Endothelial cell of umbilical vein (primary cell): Measurements from ENCODE around the gene PGA5. TPM values are rescaled to one million over a fixed set of nuclear protein-coding genes. Genes with fewer than 3 reads are reported as not detected.

Experiments used
- BruUV-seq: library from RNA; stranded (reverse); fragments of 400-500 nt; replicated peaks from 2 replicates; lab custom pipeline; 2021; lab: Mats Ljungman, UMichigan
- CTCF ChIA-PET: fragments of 300-600, 350-600 bp; sonication (Branson Sonifier 250); formaldehyde crosslinking; loops from one replicate; lab custom pipeline; 2021; ENCODE audit warnings: antibody characterized with exemption, inconsistent platforms; lab: Charles Lee
- POLR2A ChIA-PET: fragments of 300-600, 350-600 bp; sonication (Branson Sonifier 250); formaldehyde crosslinking; loops from one replicate; lab custom pipeline; 2021; ENCODE audit warnings: antibody characterized with exemption, inconsistent platforms; lab: Charles Lee
- DNase-seq: peaks from one replicate; pipeline ENCODE4 v3.0.0-alpha.2; 2011; ENCODE audit warnings: low read depth, low spot score
- FAIRE-seq: peaks from 2 replicates; lab custom pipeline; 2011; peaks lifted over from hg19 to GRCh38; lab: Jason Lieb, UNC
- H2AFZ ChIP-seq: 2 replicates; pipeline ENCODE4 v1.6.0; 2012; ENCODE audit warnings: low read depth, low read length, control low read depth, inconsistent platforms
- H3K27ac ChIP-seq: 2 replicates; pipeline ENCODE4 v1.5.1; 2011; ENCODE audit warnings: low read depth, mild to moderate bottlenecking, control low read depth, low read length, moderate library complexity; ENCODE audit not compliant: insufficient read depth
- H3K27me3 ChIP-seq, 2 experiments: 2 replicates each; pipeline versions ENCODE4 v1.6.0 to v1.6.1; 2011; ENCODE audit warnings: low read length in 2 of 2, mixed read lengths in 1 of 2; ENCODE audit not compliant: control insufficient read depth in 2 of 2, insufficient read depth in 2 of 2
- H3K36me3 ChIP-seq, 2 experiments: 2 replicates in 1 of 2; 3 replicates in 1 of 2; pipeline ENCODE4 v1.5.1; 2011; ENCODE audit warnings: low read length in 2 of 2, mild to moderate bottlenecking in 1 of 2, moderate library complexity in 1 of 2; ENCODE audit not compliant: control insufficient read depth in 2 of 2, insufficient read depth in 2 of 2; ENCODE audit errors: extremely low read depth in 1 of 2
- H3K4me1 ChIP-seq: 3 replicates; pipeline ENCODE4 v1.5.1; 2011; ENCODE audit warnings: mild to moderate bottlenecking, low read length; ENCODE audit not compliant: control insufficient read depth, insufficient read depth; ENCODE audit errors: extremely low read depth
- H3K4me2 ChIP-seq: 2 replicates; pipeline ENCODE4 v1.6.1; 2011; ENCODE audit warnings: low read length, control low read depth, mixed read lengths; ENCODE audit not compliant: insufficient read depth
- H3K4me3 ChIP-seq, 3 experiments: fragments of 200-600 bp in 1 of 3; sonication (generic), shearing (Covaris generic) in 1 of 3; replicated peaks in 1 of 3; 2 replicates each; pipeline ENCODE4 v1.5.1; 2011 to 2016; ENCODE audit warnings: control low read depth in 3 of 3, low read length in 3 of 3, mild to moderate bottlenecking in 2 of 3, inconsistent platforms in 1 of 3, low read depth in 1 of 3, moderate library complexity in 1 of 3; ENCODE audit not compliant: insufficient read depth in 1 of 3
- H3K79me2 ChIP-seq: 2 replicates; pipeline ENCODE4 v1.6.0; 2012; ENCODE audit warnings: low read length, inconsistent platforms; ENCODE audit not compliant: control insufficient read depth, insufficient read depth
- H3K9ac ChIP-seq: replicated peaks from 2 replicates; pipeline ENCODE3; 2011; ENCODE audit warnings: low read length, control low read depth; ENCODE audit not compliant: insufficient read depth; ENCODE audit errors: extremely low read depth
- H3K9me1 ChIP-seq: replicated peaks from 3 replicates; pipeline ENCODE4 v1.6.0; 2011; ENCODE audit warnings: mild to moderate bottlenecking, low read length; ENCODE audit not compliant: control insufficient read depth, insufficient read depth; ENCODE audit errors: extremely low read depth
- H3K9me3 ChIP-seq: replicated peaks from 2 replicates; pipeline ENCODE4 v1.5.1; 2012; ENCODE audit warnings: low read length, inconsistent platforms; ENCODE audit not compliant: control insufficient read depth, insufficient read depth
- H4K20me1 ChIP-seq: replicated peaks from 2 replicates; pipeline ENCODE3; 2011; ENCODE audit warnings: mild to moderate bottlenecking, low read length; ENCODE audit not compliant: control insufficient read depth, insufficient read depth; ENCODE audit errors: extremely low read depth
- EZH2 ChIP-seq: IDR thresholded peaks from 2 replicates; pipeline ENCODE4 v1.6.1; 2012; ENCODE audit warnings: borderline replicate concordance, low read depth, mild to moderate bottlenecking, moderate library complexity, low read length, inconsistent platforms; ENCODE audit not compliant: severe bottlenecking
- GATA2 ChIP-seq: IDR thresholded peaks from 2 replicates; pipeline ENCODE4 v1.7.0; 2011; ENCODE audit warnings: low read depth, mild to moderate bottlenecking, moderate library complexity, mixed read lengths, low read length; ENCODE audit not compliant: insufficient read length, insufficient read depth
- JUN ChIP-seq: IDR thresholded peaks from 2 replicates; pipeline ENCODE4 v1.6.1; 2011; ENCODE audit warnings: borderline replicate concordance, low read depth; ENCODE audit not compliant: insufficient read length, insufficient read depth
- POLR2AphosphoS5 ChIP-seq: IDR thresholded peaks from 2 replicates; pipeline ENCODE4 v1.6.1; 2012; ENCODE audit warnings: low read depth, mild to moderate bottlenecking, control low read depth, low read length, moderate library complexity; ENCODE audit not compliant: insufficient read depth
- dilution Hi-C: fragments of 300-500 bp; cut with MboI; formaldehyde crosslinking; loops from one replicate; pipeline ENCODE4 v1.15.0; 2019; ENCODE audit warnings: low sequenced_read_pairs; ENCODE audit not compliant: extremely low pct_ligation_motif_present
- intact Hi-C: fragments of 100-400 bp; cut with micrococcal nuclease; formaldehyde crosslinking; loops from one replicate; pipeline ENCODE4 v1.10.0; 2022
- polyA plus RNA-seq, 4 experiments: library from polyadenylated mRNA; depleted of rRNA in 3 of 4; stranded (reverse) in 3 of 4; unstranded in 1 of 4; fragments of >200 nt; gene quantifications; 2 replicates each; pipeline versions ENCODE4 v1.2.1 to v1.2.3, GENCODE V29; 2011 to 2012; ENCODE audit warnings: missing spikeins in 1 of 4
- total RNA-seq: library from RNA; stranded (reverse); gene quantifications from 2 replicates; pipeline ENCODE4 v1.2.3, GENCODE V29; 2021
- TF ChIP-seq, protein P1 (sequence below), 2 donors: IDR thresholded peaks; 1 replicate in 1 of 2; 2 replicates in 1 of 2; pipeline ENCODE4 v1.5.1; 2011; ENCODE audit warnings: low read length in 2 of 2, mild to moderate bottlenecking in 2 of 2, moderate library complexity in 2 of 2, control low read depth in 1 of 2, inconsistent platforms in 1 of 2, low read depth in 1 of 2; ENCODE audit not compliant: insufficient read depth in 1 of 2; ENCODE audit errors: extremely low read depth in 1 of 2

Gene PGA5
- total and polyA plus RNA-seq, 2 donors (not counting 3 experiments of a cell fraction or from before 2014, with no cell fraction given), result not detected

DNA sequence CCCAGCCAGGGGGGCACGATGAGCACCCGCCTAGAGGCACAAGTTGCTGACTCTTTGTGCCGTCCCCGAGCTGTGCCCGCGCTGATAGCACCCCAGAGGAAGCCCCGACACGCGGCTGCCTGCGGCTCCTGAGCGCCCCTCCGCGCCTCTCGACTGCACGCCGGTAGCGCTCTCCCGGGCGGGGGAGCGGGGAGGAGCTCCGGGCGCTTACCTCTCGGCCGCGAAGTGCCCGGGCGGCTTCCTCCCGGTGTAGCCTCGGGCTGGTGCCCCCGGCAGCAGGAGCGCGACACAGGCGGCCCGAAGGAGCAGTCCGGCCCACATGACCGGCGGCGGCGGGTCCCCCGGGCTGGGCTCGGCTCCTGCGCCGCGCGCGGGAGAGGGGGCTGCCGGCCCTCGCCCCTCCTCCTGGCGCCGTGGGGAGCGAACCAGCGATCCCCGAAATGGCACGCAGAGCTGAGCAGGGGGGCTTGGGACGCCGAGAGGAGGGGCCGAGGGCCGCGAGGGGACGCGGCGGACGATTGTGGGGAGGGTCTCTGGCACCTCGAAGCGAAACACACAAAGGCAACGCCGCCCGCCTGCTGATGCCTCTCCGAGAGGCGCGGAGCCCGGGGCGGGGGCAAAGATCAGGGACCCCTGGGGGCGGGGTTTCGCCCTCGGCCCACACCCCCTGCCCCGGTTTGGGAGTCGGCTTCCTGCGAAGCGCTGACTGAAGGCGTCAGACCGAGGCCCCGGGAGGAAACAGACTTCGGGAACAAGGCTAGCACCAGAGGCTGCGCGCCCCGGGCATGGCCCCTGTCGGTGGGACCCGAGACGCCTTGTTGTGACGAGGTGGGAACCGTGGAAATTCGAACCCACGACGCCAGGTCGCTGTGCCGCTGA, 54.0 kb downstream of the PGA5 start, which contains the start of gene VWCE:
TSS of gene VWCE (minus strand) at position 600 of the 879 bp plus-strand sequence. CDS start at position 321, 279 bp downstream.
- Histone ChIP-seq H3K4me2 (peak within 1 kb of the TSS; percentile 54), H3K27ac (no peak within 1 kb of the TSS), H3K4me3 (peak within 1 kb of the TSS; percentile 8 to 48 (median 45)), H3K9ac (peak within 1 kb of the TSS; percentile 51), H3K79me2 (no peaks in the 10 kb centered on the region), H4K20me1 (no peaks in the 10 kb centered on the region), H3K9me3 (no peaks in the 10 kb centered on the region), H3K9me1 (no peaks in the 10 kb centered on the region), H3K27me3 (peaks cover 5 to 9% of the 10 kb centered on the region in 2 experiments), H3K4me1 (peaks cover 41% of the 10 kb centered on the region), H3K36me3 (peaks cover 2 to 4% of the 10 kb centered on the region in 2 experiments), H2AFZ (peak within 1 kb of the TSS; percentile 58)
- intact Hi-C loops (loop anchor here (1.0 to 2.0 kb wide), 2 partner anchors 38 to 41 kb away; partner anchors contain the start of genes DDB1 and TKFC), dilution Hi-C loops (no loop called here)
- POLR2A ChIA-PET, result no interaction called here
- TF ChIP-seq, protein P1, sequence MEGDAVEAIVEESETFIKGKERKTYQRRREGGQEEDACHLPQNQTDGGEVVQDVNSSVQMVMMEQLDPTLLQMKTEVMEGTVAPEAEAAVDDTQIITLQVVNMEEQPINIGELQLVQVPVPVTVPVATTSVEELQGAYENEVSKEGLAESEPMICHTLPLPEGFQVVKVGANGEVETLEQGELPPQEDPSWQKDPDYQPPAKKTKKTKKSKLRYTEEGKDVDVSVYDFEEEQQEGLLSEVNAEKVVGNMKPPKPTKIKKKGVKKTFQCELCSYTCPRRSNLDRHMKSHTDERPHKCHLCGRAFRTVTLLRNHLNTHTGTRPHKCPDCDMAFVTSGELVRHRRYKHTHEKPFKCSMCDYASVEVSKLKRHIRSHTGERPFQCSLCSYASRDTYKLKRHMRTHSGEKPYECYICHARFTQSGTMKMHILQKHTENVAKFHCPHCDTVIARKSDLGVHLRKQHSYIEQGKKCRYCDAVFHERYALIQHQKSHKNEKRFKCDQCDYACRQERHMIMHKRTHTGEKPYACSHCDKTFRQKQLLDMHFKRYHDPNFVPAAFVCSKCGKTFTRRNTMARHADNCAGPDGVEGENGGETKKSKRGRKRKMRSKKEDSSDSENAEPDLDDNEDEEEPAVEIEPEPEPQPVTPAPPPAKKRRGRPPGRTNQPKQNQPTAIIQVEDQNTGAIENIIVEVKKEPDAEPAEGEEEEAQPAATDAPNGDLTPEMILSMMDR (IDR thresholded peaks at IDR 0.05; ENCODE audit: extremely low read depth in 1 of 2, insufficient read depth in 1 of 2, low read depth in 1 of 2, low read length in 2 of 2), result peak; percentile 10 to 29
- TF ChIP-seq EZH2, result no peak
- no TSS peak for BruUV-seq
- DNase-seq, result peak; percentile 56
- peak; percentile 72 for FAIRE-seq
- CTCF ChIA-PET, result interaction anchor here (0.7 to 3.2 kb wide), 7 partner anchors 14 to 141 kb away, joined by 3 to 33 read pairs (median 4); no protein-coding TSS in a partner anchor

DNA sequence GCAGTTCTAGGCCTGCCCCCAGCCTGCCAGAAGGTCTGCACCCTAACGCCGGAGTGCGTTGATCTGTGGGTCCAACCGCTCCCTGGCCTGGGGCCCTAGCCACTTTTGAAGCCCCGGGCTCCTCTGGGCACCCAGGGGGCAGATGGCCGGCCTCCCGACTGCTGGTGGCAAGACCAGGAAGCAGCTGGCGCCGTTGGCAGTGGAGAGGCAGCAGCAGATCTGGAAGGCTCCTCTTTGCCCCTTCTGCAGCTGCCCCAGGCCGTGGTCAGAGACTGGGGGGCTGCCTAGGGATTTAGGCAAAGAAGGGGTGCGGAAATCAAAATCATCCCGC, 54.6 kb downstream of the PGA5 start:
- TF ChIP-seq POLR2AphosphoS5 (peak; percentile 5), EZH2 (no peak), JUN (no peak), GATA2 (no peak)
- DNase-seq (peak; percentile 14), FAIRE-seq (no peak)
- Histone ChIP-seq H3K36me3 (peaks cover 3 to 10% of the 10 kb centered on the region in 2 experiments), H3K4me3 (peak overlapping the region in 2 of 3 experiments; percentile 45 to 48), H4K20me1 (no peaks in the 10 kb centered on the region), H3K9me1 (no peaks in the 10 kb centered on the region), H3K27me3 (peaks cover 5 to 9% of the 10 kb centered on the region in 2 experiments), H3K9ac (no peak overlapping the region), H3K79me2 (no peaks in the 10 kb centered on the region), H3K4me1 (peaks cover 41% of the 10 kb centered on the region), H2AFZ (no peak overlapping the region), H3K4me2 (peak overlapping the region; percentile 54), H3K27ac (no peak overlapping the region), H3K9me3 (no peaks in the 10 kb centered on the region)
- intact Hi-C loops, result loop anchor here (2.0 kb wide), 1 partner anchor 37 kb away; the partner anchor contains the start of genes DDB1 and TKFC
- BruUV-seq, result TSS peak; percentile 29
- POLR2A ChIA-PET, result no interaction called here
- dilution Hi-C loops, result no loop called here
- CTCF ChIA-PET, result no interaction called here
